SK-MEL-5 (cell line): Measurements from ENCODE around the gene TMEM61. TPM values are rescaled to one million over a fixed set of nuclear protein-coding genes. Genes with fewer than 3 reads are reported as not detected.
"Not testable (repeated sequence)": the region's sequence is repeated elsewhere in the genome, so short reads cannot be mapped to it uniquely, and the experiment has no call there.

Source experiments
- DNase-seq: peaks from one replicate; pipeline ENCODE4 v3.0.0-alpha.2; 2016; ENCODE audit warnings: low read depth, low spot score
- in situ Hi-C: cut with HindIII; loops from 2 replicates; pipeline ENCODE4 v1.10.0; 2016; ENCODE audit warnings: low sequenced_read_pairs, high pct_unique_total_duplicates, low pct_unique_long_range_greater_than_20kb
- total RNA-seq: library from RNA; depleted of rRNA; stranded (reverse); fragments of >200 nt; shearing (Covaris generic); gene quantifications from 2 replicates; pipeline ENCODE4 v1.2.3, GENCODE V29; 2014

The TMEM61 gene
- total RNA-seq, 1 experiment from 2014 or later, result not detected

DNA sequence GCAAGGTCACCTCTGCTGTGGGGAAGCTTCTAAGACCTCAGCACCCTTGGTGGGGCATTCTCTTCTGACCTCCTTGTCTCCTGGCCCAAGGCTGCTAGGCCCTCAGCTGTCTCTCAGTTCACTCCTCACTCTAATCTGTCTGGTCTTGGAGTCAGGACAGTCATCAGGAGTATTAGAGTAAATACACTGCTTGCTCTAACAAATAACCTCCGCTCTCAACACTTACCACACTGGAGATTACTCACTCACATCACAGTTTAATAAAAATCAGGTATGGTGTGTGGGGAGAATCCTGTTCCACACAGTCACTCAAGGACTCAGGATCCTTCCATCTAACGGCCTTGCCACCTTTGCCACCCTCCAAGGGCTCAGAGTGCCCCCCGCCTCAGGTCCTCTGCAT is 26.6 kb upstream of the TMEM61 start:
- in situ Hi-C loops, result no loop called here
- no peak for DNase-seq

- in situ Hi-C loops, result no loop called here
- no peak for DNase-seq
Observed at GRCh38 chr1:54955359-54955758, 25.1 kb upstream of the TMEM61 start.

- no peak for DNase-seq
- in situ Hi-C loops, result no loop called here
Observed at GRCh38 chr1:54956726-54957125, 23.7 kb upstream of the TMEM61 start.

GRCh38 chr1:54959241-54959640 is 21.2 kb upstream of the TMEM61 start:
- DNase-seq, result no peak
- in situ Hi-C loops, result no loop called here

DNA sequence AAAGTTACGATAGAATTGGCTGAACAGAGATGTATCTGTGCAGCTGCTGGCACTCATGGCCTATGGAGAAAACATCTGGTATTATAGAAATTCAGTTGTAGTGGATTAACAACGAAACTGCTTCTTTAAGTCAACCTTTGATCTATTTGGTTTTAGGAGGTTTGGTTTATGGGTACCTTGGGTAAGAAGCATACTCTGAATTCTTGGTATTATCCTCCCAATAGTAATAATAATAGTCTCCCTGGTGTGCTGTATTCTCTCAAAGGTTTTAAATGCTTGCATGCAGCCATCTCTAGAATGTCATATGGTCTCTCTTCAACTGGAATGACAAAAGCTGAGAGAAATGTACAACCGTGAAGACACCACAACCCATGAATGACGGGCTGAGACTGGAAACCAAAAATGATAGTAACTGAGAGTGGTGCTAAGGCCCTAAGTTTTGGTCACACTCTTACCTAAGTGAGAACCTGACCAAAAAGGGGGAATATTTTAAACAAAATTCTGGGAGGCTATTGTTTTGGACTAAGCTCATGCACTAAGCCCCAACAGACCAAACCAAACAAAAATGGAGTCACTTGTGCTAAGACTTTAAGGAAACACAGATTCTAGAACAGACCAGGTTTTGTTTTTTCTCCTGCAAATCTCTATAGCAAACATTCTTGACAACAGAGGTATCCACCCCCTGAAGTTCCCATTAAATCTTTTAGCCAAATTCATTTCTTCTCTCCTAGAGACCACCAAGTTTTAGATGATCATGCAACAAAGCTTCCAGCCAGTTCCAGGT is 17.6 kb upstream of the TMEM61 start:
- in situ Hi-C loops, result no loop called here
- no peak for DNase-seq

GRCh38 chr1:54963829-54964228 is 16.6 kb upstream of the TMEM61 start:
- in situ Hi-C loops, DNase-seq: not testable (repeated sequence)

DNA sequence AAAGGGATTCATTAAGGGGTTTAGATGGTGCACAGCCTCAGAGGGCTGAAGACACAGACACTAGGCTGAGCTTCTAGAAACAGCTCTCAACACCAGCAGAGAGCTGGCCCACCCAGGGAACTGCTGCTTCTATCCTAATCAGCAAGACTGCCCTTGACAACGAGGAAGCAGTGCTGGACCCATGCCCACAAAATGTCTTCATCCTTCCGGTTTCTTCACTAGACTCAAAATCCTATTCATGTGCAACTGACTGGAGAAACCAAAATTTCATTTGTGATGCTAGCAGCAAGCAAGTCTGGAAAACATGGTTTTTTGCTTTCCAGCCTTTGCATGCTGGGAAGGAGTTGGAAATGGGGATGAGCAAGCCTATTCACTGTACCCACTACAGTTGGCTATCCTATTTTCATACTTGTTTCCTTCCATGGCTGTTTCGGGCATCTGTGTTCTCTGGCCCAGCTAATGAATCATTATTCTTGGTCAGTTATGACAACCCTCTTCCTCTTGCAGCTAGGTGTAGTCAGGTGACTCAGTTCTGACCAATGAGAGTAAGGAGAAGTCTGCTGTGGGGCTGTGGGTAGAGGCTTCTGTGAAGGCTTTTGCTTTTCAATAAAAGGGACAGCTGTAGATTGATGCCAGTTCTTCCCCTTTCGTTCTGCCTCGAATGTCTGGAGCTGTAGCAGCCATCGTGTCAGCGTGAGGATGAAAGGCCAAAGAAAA is 14.6 kb upstream of the TMEM61 start:
- DNase-seq, result no peak
- in situ Hi-C loops, result no loop called here

GRCh38 chr1:54967372-54967771 is 13.1 kb upstream of the TMEM61 start:
- in situ Hi-C loops, result no loop called here
- no peak for DNase-seq

DNA sequence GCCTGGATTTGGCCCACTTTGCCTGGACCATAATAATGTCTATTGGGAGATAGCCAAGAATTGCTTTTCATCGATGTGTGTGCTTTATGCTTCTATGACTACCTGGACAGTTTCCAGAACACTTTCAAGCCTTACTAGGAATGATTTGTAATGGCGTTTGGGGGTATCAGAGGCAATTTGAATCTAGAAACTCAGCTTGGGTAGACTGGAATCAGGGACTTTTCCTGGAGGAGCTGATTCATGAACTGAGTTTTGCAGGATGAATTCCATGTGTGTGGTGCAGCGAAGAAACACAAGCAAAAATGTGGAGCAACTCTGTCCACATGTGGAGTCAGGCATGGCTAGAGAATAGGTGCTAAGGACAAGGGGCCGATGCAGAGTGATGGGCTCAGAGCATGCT is 11.9 kb upstream of the TMEM61 start:
- no peak for DNase-seq
- in situ Hi-C loops, result no loop called here

GRCh38 chr1:54969879-54970278 is 10.5 kb upstream of the TMEM61 start:
- in situ Hi-C loops, result no loop called here

DNA sequence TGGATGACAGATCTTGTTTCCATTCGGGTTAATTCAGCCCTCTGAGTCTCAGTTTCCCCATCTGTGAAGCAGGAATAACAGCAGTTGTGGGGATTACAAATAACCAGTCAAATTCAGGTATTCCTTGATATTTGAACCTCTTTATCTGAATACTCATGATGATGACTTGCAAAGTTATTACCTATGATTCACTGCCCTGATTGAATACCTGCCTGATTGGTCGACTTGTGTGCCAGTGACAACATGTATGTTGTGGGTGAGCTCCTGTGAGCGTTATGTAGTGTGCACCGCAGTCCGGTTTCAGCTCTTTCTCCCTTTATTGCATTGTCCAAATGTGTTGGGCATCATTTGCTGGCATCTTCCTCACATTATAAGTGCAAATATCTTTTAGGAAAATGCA is 9.5 kb upstream of the TMEM61 start:
- DNase-seq, result no peak
- in situ Hi-C loops, result no loop called here

More at GRCh38 chr1:54969879-54970278, 10.5 kb upstream of the TMEM61 start:
- no peak for DNase-seq

DNA sequence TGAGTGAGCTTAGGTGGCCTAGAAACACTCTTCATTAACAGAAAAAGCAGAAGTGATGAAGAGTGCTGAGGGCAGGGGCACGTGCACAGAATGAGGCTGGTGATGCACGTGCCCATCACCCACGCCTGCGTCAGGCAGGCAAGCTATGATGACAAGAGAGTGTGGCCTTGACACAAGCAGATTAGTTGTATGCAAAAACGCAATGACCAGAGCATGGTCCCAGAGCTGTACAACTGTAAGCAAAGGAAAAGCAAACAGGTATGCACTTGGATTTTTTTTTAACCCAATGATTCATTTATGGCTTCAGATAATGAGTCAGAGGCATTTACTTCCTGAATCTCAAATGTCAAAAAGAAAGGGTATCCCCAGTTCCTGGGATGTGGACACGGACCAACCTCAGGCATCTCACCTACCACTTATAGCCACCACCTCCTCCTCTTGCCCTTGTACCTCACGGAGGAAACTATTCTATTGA is 9.1 kb upstream of the TMEM61 start:
- in situ Hi-C loops, result no loop called here
- DNase-seq, result no peak

DNA sequence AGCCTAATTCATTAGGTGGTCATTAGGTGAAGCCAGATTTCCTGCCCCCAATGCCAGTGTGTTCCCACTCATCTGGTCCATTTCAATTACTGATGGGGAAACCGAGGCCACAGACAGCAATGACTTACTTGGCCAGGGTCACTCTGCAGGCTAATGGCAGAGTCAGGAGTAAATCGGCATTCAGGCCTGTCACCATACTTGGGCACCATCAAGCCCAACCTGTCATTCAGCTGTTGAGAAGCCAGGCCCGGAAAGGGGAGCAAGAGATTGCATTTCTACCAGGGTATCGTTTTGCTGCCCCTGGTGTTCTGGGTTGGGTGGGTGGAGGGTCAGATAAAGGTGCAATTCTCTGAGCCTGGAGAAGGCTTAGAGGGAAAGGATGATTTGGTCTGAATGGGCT is 8.0 kb upstream of the TMEM61 start:
- in situ Hi-C loops, result no loop called here

GRCh38 chr1:54973205-54973921 is 7.1 kb upstream of the TMEM61 start:
- in situ Hi-C loops, result no loop called here
- DNase-seq, result peak; percentile 54

More for the DNA sequence above, 8.0 kb upstream of the TMEM61 start:
- DNase-seq, result no peak

- DNase-seq, result no peak
- in situ Hi-C loops, result no loop called here
Observed at GRCh38 chr1:54975356-54976108, 4.9 kb upstream of the TMEM61 start.

- in situ Hi-C loops, result no loop called here
- DNase-seq, result no peak
Observed at GRCh38 chr1:54976747-54977146, 3.7 kb upstream of the TMEM61 start.

- in situ Hi-C loops, result no loop called here
- no peak for DNase-seq
Observed at GRCh38 chr1:54977533-54978297, 2.7 kb upstream of the TMEM61 start.
